Natural killer cell (primary cell): ENCODE data around the gene ZMYND12. TPM values are rescaled to one million over a fixed set of nuclear protein-coding genes. Genes with fewer than 3 reads are reported as not detected.
"Not testable (repeated sequence)": the region's sequence is repeated elsewhere in the genome, so short reads cannot be mapped to it uniquely, and the experiment has no call there.

Source experiments
- ATAC-seq, 3 donors: fragments of 150-1000 bp in 2 of 3; fragments of 200-7000 bp in 1 of 3; cut with Tn5 transposase; 1 replicate in 1 of 3; 2 replicates in 2 of 3; pipeline ENCODE4 v1.10.0; 2021; ENCODE audit warnings: mild to moderate bottlenecking in 2 of 3, moderate library complexity in 2 of 3
- DNase-seq, 2 donors: peaks; one replicate each; pipeline versions ENCODE4 v3.0.0 to v3.0.0-alpha.2; 2013 to 2021; ENCODE audit warnings: mixed read lengths in 1 of 2
- H3K27ac ChIP-seq: one replicate; pipeline ENCODE4 v1.5.1; 2013; ENCODE audit warnings: mild to moderate bottlenecking, low read length
- H3K27me3 ChIP-seq: one replicate; pipeline ENCODE4 v1.6.1; 2013; ENCODE audit warnings: low read length; ENCODE audit not compliant: control insufficient read depth, insufficient read depth
- H3K36me3 ChIP-seq: one replicate; pipeline ENCODE4 v1.6.1; 2013; ENCODE audit warnings: low read length; ENCODE audit not compliant: control insufficient read depth, insufficient read depth
- H3K4me1 ChIP-seq: one replicate; pipeline ENCODE4 v1.6.1; 2013; ENCODE audit warnings: low read length; ENCODE audit not compliant: control insufficient read depth, insufficient read depth
- H3K4me3 ChIP-seq: one replicate; pipeline ENCODE4 v1.5.1; 2013; ENCODE audit warnings: low read length
- H3K9me3 ChIP-seq: one replicate; pipeline ENCODE4 v1.6.1; 2013; ENCODE audit warnings: low read length; ENCODE audit not compliant: control insufficient read depth, insufficient read depth
- H3K27ac Mint-ChIP-seq, 2 donors: one replicate each; pipeline ENCODE4 v1.8.0; 2022; ENCODE audit warnings: mild to moderate bottlenecking in 2 of 2, mixed read lengths in 2 of 2, moderate library complexity in 1 of 2
- H3K27me3 Mint-ChIP-seq, 2 donors: one replicate each; pipeline ENCODE4 v1.8.0; 2022; ENCODE audit warnings: low read depth in 2 of 2, mixed read lengths in 2 of 2
- H3K36me3 Mint-ChIP-seq: one replicate; pipeline ENCODE4 v1.8.0; 2022; ENCODE audit warnings: mixed read lengths
- H3K4me1 Mint-ChIP-seq, 2 donors: one replicate each; pipeline ENCODE4 v1.8.0; 2022; ENCODE audit warnings: mixed read lengths in 2 of 2
- H3K4me3 Mint-ChIP-seq: one replicate; pipeline ENCODE4 v1.8.0; 2022; ENCODE audit warnings: mild to moderate bottlenecking, moderate library complexity, mixed read lengths
- H3K9me3 Mint-ChIP-seq, 2 donors: one replicate each; pipeline ENCODE4 v1.8.0; 2022; ENCODE audit warnings: mixed read lengths in 2 of 2
- WGBS: methylation state at CpG from one replicate; pipeline ENCODE4 v1.1.7; 2013; ENCODE audit warnings: missing lambda C conversion rate; ENCODE audit not compliant: insufficient coverage; 5-methylcytosine and 5-hydroxymethylcytosine counted together
- intact Hi-C: fragments of 100-400 bp; cut with micrococcal nuclease; formaldehyde crosslinking; loops from one replicate; pipeline ENCODE4 v1.14.2; 2022
- total RNA-seq, 4 donors: library from RNA; stranded (reverse); fragments of 120-200 nt in 1 of 4; gene quantifications; one replicate each; pipeline versions ENCODE4 v1.2.3 to v1.2.4, GENCODE V29; 2013 to 2022
- TF ChIP-seq, protein P1 (sequence below): fragments of 200-600 bp; IDR thresholded peaks from one replicate; pipeline ENCODE4 v1.8.0; 2022; ENCODE audit warnings: antibody characterized with exemption

ZMYND12 gene, protein sequence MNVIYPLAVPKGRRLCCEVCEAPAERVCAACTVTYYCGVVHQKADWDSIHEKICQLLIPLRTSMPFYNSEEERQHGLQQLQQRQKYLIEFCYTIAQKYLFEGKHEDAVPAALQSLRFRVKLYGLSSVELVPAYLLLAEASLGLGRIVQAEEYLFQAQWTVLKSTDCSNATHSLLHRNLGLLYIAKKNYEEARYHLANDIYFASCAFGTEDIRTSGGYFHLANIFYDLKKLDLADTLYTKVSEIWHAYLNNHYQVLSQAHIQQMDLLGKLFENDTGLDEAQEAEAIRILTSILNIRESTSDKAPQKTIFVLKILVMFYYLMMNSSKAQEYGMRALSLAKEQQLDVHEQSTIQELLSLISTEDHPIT
- total RNA-seq, result 1 to 10 TPM in 1 of 3 donors, under 1 TPM in 2; 0.47 to 1.1 (median 0.97) TPM
- 1.9 TPM for total RNA-seq (2013)

DNA sequence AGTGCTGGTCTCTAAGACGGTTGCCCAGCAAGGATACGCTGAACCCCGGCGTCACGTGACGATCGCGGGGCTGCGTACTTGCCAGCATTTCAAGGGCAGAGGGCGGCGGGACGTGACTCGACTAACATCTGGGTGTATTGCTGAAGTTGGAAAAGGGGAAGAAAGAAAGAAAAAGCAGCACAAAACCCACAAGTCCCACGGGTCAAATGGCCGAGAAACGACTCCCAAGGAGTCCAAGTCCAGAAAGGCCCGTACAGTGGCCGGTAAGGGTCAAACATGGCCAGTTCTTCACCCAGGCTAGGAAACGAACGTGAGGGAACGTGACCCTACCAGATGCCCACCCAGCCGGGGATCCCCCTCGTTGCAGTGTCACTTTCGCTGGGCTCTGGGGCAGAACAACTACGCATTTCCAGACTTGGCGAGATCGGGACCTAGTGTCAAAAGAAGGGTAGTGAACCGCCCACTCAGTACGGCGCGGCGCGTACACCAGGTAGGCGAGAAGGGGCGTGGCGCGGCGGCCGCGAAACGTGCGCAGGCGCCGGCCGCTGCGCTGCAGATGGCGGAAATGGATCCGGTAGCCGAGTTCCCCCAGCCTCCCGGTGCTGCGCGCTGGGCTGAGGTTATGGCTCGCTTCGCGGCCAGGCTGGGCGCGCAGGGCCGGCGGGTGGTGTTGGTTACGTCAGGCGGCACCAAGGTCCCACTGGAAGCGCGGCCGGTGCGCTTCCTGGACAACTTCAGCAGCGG lies at the start of gene ZMYND12, which contains the start of gene PPCS:
ZMYND12 (minus strand) TSS at position 13 of the 744 bp plus-strand sequence. CDS start 25 bp downstream, outside the sequence.
PPCS (plus strand) TSS at position 534 of the 744 bp plus-strand sequence; CDS start at position 557, 23 bp downstream.
- Mint-ChIP-seq H3K36me3 (peaks cover 16% of the 10 kb centered on the region), H3K4me3 (peak within 1 kb of the TSS; percentile 94), H3K27me3 (peaks cover 0 to 4% of the 10 kb centered on the region in 2 donors), H3K27ac (peak within 1 kb of the TSS; percentile 87 to 95), H3K4me1 (peaks cover 26 to 33% of the 10 kb centered on the region in 2 donors), H3K9me3 (no peaks in the 10 kb centered on the region)
- peak; percentile 89 to 97 for DNase-seq
- H3K4me1 ChIP-seq, result peaks cover 23% of the 10 kb centered on the region
- peaks cover 3% of the 10 kb centered on the region for H3K27me3 ChIP-seq
- no peaks in the 10 kb centered on the region for H3K9me3 ChIP-seq
- H3K4me3 ChIP-seq, result peak within 1 kb of the TSS; percentile 89
- H3K36me3 ChIP-seq, result peaks cover 31% of the 10 kb centered on the region
- peak within 1 kb of the TSS; percentile 89 for H3K27ac ChIP-seq
- intact Hi-C loops, result loop anchor here (2.0 kb wide), 2 partner anchors 121 to 311 kb away; partner anchors contain the start of genes C1orf50, FOXJ3 and P3H1
- peak; percentile 87 to 96 (median 87) for ATAC-seq
- TF ChIP-seq, protein P1, sequence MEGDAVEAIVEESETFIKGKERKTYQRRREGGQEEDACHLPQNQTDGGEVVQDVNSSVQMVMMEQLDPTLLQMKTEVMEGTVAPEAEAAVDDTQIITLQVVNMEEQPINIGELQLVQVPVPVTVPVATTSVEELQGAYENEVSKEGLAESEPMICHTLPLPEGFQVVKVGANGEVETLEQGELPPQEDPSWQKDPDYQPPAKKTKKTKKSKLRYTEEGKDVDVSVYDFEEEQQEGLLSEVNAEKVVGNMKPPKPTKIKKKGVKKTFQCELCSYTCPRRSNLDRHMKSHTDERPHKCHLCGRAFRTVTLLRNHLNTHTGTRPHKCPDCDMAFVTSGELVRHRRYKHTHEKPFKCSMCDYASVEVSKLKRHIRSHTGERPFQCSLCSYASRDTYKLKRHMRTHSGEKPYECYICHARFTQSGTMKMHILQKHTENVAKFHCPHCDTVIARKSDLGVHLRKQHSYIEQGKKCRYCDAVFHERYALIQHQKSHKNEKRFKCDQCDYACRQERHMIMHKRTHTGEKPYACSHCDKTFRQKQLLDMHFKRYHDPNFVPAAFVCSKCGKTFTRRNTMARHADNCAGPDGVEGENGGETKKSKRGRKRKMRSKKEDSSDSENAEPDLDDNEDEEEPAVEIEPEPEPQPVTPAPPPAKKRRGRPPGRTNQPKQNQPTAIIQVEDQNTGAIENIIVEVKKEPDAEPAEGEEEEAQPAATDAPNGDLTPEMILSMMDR, result no peak
- WGBS, result under 1% methylated on average over 66 of the region's 66 CpGs

DNA sequence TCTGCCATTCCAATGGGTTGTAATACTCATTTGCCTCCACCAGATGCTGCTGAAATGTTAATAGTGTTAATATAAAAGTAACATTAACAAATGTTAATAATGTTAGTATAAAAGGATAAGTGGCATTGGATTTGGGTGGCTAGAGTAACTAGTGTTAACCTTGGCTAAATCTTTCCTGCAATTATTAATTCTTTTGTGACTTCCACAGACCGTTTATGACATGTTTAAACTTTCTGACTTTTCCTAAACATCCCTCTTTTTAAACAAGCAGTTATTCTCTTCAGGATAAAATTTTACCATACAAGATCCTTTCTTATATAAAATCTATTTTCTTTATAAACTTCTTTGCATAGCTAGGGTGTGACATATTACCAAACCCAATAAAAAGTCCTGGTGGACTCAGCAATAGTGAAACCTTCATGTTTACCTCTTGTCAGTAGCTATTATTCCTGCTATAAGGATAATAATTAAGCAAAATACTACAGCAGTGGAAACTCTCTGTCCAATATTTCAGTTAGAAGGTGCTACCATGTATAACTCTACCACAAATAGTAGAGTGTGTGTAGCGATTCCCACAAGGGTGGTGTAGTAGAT lies 48.8 kb upstream of the ZMYND12 start:
- no peaks in the 10 kb centered on the region for H3K4me1 ChIP-seq
- ATAC-seq (no peak), DNase-seq (no peak)
- Mint-ChIP-seq H3K27me3 (no peaks in the 10 kb centered on the region), H3K4me1 (no peaks in the 10 kb centered on the region), H3K9me3 (peaks cover 2 to 10% of the 10 kb centered on the region in 2 donors), H3K4me3 (no peak overlapping the region), H3K27ac (no peak overlapping the region), H3K36me3 (peaks cover 68% of the 10 kb centered on the region)
- H3K27me3 ChIP-seq, result no peaks in the 10 kb centered on the region
- 82% methylated on average over 1 of the region's 2 CpGs for WGBS
- peaks cover 32% of the 10 kb centered on the region for H3K9me3 ChIP-seq
- TF ChIP-seq, protein P1, result no peak
- H3K27ac ChIP-seq, result no peak overlapping the region
- intact Hi-C loops, result no loop called here
- no peaks in the 10 kb centered on the region for H3K36me3 ChIP-seq
- H3K4me3 ChIP-seq, result no peak overlapping the region

DNA sequence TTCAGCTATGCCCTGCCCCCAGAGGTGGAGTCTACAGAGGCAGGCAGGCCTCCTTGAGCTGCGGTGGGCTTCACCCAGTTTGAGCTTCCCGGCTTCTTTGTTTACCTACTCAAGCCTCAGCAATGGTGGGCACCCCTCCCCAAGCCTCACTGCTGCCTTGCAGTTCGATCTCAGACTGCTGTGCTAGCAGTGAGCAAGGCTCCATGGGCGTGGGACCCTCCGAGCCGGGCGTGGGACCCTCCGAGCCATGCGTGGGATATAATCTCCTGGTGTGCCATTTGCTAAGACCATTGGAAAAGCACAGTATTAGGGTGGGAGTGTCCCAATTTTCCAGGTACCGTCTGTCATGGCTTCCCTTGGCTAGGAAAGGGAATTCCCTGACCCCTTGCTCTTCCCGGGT lies 46.2 kb upstream of the ZMYND12 start:
- H3K4me3 ChIP-seq, H3K27me3 Mint-ChIP-seq, H3K27ac Mint-ChIP-seq, H3K4me1 ChIP-seq, H3K4me3 Mint-ChIP-seq, H3K9me3 Mint-ChIP-seq, H3K4me1 Mint-ChIP-seq, ATAC-seq, H3K27ac ChIP-seq, H3K36me3 ChIP-seq, intact Hi-C loops, H3K27me3 ChIP-seq, DNase-seq: not testable (repeated sequence)
- peaks cover 21% of the 10 kb centered on the region for H3K9me3 ChIP-seq
- 87% methylated on average over 11 of the region's 11 CpGs for WGBS
- H3K36me3 Mint-ChIP-seq, result peaks cover 54% of the 10 kb centered on the region

DNA sequence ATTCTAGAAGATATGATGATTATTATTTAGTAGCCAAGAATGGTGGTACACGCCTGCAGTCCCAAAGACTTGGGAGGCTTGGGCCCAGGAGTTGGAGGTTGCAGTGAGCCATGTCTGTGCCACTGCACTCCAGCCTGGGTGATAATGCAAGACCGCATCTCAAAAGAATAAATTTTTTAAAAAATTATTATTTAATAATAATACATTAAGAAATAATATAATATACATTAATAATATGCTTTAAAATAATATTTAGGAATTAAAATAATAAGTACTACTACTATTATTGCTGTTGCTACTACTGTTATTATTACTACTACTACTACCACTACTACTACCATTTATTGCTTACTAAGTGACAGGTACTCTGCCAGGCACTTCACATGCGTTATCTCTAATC lies 34.4 kb upstream of the ZMYND12 start:
- Mint-ChIP-seq H3K27me3 (no peaks in the 10 kb centered on the region), H3K36me3 (peaks cover 8% of the 10 kb centered on the region), H3K9me3 (peaks cover 0 to 2% of the 10 kb centered on the region in 2 donors), H3K4me1 (no peaks in the 10 kb centered on the region), H3K27ac (no peak overlapping the region), H3K4me3 (no peak overlapping the region)
- TF ChIP-seq, protein P1, result no peak
- H3K4me1 ChIP-seq, result no peaks in the 10 kb centered on the region
- WGBS, result 96% methylated on average over 2 of the region's 3 CpGs
- ATAC-seq, result no peak
- H3K36me3 ChIP-seq, result no peaks in the 10 kb centered on the region
- no peak overlapping the region for H3K4me3 ChIP-seq
- intact Hi-C loops, result no loop called here
- no peak overlapping the region for H3K27ac ChIP-seq
- no peaks in the 10 kb centered on the region for H3K9me3 ChIP-seq
- no peak for DNase-seq
- H3K27me3 ChIP-seq, result no peaks in the 10 kb centered on the region
